SIG-M5 treated with dmso at 0.1 percent for 504 hours (cell line): Measurements from ENCODE around the gene NXNL1.
A peak's percentile ranks its signal among the peaks of the same experiment; 100 is the strongest.
"Not testable (repeated sequence)": the region's sequence is repeated elsewhere in the genome, so short reads cannot be mapped to it uniquely, and the experiment has no call there.

Experiments used
- DNase-seq: peaks from one replicate; lab custom pipeline; 2025; ENCODE audit not compliant: unreplicated experiment; lab: John Stamatoyannopoulos, UW

The NXNL1 gene, protein sequence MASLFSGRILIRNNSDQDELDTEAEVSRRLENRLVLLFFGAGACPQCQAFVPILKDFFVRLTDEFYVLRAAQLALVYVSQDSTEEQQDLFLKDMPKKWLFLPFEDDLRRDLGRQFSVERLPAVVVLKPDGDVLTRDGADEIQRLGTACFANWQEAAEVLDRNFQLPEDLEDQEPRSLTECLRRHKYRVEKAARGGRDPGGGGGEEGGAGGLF

DNA sequence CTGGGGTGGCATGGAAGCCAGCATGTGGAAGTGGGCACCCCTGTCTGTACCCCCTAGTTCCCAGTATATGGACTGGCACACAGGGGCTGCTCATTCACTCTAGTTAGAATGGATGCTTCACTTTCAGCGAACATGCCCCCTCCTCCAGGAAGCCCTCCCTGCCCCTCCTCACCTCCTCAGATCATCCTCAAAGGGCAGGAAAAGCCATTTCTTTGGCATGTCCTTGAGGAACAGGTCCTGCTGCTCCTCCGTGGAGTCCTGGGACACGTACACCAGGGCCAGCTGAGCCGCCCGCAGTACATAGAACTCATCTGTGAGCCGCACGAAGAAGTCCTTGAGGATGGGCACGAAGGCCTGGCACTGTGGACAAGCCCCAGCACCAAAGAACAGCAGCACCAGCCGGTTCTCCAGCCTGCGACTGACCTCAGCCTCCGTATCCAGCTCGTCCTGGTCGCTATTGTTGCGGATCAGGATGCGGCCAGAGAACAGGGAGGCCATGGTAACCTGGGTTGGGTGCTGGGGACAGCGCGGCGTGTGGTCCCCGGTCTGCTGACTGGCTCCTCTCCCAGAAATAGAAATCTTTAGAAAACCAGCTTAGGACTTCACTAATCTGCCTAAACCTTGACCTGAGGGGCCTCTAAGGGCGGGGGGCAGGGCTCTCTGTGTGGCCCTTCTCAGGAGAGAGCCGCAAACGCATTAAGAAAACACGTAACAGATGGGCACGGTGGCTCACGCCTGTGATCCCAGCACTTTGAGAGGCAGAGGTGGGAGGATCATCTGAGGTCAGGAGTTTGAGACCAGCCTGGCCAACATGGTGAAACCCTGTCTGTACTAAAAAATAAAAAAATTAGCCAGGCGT lies at the start of gene NXNL1:
Gene NXNL1 (minus strand): TSS at position 555 of the 859 bp plus-strand sequence. CDS start 57 bp downstream, at position 498.
- no peak for DNase-seq

DNA sequence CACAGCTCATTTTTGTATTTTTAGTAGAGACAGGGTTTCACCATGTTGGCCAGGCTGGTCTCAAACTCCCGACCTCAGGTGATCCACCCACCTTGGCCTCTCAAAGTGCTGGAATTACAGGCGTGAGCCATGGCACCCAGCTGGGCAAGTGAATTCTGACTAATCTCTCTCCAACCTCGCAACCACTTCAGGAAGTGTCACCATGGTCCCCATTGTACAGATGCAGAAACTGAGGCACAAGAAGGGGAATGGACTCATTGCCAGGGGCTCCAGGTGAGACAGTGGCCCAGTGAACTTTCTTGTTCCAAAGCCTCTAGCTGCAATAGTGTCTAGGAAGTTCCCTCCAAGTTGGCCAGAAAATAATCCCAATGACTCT lies 47.8 kb upstream of the NXNL1 start:
- not testable (repeated sequence) for DNase-seq

- no peak for DNase-seq
Observed at GRCh38 chr19:17506745-17507144, 46.0 kb upstream of the NXNL1 start.

GRCh38 chr19:17505223-17505622 lies 44.5 kb upstream of the NXNL1 start:
- DNase-seq: no peak

GRCh38 chr19:17504456-17504855 lies 43.7 kb upstream of the NXNL1 start:
- DNase-seq: no peak

- no peak for DNase-seq
Observed at GRCh38 chr19:17504030-17504429, 43.3 kb upstream of the NXNL1 start.

DNA sequence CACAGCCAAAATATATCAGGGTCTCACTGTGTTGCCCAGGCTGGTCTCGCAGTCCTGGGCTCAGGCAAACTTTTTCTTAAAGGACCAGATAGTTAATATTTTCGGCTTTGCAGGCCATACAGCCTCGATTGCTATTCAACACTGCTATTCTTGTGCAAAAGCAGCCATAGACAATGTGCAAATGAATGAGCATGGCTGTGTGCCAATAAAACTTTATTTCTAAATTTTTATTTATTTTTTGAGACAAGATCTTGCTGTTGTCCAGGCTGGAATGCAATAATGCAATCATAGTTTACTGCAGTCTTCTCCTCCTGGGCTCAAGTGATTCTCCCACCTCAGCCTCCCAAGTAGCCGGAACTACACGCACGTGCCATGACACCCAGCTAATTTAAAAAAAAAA lies 42.5 kb upstream of the NXNL1 start:
- DNase-seq: no peak

DNA sequence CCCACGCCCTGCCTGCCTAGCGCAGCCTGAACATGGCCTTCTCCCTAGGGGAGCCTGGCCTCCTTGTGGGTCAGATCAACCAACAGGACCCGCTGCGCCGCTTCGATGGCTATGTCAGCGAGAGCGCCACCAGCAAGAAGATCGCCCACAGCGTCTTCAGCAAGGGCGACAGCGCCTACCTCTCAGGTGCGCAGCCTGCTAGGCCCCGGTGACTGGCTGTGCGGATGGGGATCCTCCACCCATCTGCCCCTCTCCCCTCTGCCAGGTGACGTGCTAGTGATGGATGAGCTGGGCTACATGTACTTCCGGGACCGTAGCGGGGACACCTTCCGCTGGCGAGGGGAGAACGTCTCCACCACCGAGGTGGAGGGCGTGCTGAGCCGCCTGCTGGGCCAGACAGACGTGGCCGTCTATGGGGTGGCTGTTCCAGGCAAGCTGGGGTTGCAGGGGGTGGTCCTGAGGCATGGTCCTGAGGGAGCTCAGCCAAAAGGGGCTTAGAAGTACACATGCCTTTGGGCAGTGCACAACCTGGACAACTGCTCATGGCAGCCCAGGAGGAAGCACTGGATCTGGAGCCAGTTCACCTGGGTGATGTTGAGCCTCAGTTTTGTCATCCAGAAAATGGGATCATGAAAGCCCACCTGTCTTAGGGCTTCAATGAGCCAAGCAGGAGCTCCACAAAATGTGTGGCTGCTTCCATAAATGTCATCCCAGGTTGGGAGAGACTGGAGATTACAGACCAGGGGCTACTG lies 39.9 kb upstream of the NXNL1 start:
- no peak for DNase-seq

- DNase-seq: peak; percentile 76
Observed at GRCh38 chr19:17499648-17500446, 39.1 kb upstream of the NXNL1 start.

DNA sequence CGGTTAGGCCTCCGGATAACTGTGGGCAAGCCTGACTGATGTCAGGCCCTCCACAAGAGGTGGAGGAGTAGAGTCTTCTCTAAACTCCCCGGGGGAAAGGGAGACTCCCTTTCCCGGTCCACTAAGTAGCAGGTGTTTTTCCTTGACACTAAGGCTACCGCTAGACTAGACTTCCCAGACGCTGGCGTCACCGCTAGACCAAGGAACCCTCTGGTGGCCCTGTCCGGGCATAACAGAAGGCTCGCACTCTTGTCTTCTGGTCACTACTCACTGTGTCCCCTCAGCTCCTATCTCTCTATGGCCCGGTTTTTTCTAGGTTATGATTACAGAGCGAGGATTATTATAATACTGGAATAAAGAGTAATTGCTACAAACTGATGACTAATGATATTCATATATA lies 38.3 kb upstream of the NXNL1 start:
- not testable (repeated sequence) for DNase-seq

DNA sequence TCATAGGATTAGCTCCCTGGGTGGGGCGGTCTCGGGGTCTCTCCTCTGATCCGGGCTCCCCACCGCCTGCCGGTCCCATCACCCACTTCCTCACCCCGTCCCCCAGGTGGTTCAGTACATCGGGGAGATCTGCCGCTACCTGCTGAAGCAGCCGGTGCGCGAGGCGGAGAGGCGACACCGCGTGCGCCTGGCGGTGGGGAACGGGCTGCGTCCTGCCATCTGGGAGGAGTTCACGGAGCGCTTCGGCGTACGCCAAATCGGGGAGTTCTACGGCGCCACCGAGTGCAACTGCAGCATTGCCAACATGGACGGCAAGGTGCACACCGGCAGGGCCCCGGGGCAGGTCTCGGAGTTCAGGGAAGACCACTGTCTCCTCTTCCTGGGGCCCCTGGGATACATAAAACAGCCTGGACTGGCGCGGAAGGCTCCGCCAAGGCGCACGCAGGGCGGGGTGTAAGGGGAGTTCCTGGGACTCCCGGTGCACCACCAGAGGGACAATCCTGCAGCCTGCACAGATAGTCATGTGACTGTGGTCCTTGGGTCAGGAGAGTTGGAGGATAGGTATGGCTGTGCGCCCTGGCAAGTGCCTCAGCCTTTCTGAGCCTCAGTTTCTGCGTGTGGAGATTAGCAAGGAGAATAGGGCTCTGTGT lies 36.5 kb upstream of the NXNL1 start:
- no peak for DNase-seq

- peak; percentile 70 for DNase-seq
Observed at GRCh38 chr19:17496337-17496997, 35.7 kb upstream of the NXNL1 start.

- no peak for DNase-seq
Observed at GRCh38 chr19:17495639-17496296, 35.0 kb upstream of the NXNL1 start.

GRCh38 chr19:17491287-17491686 lies 30.6 kb upstream of the NXNL1 start:
- DNase-seq: no peak

DNA sequence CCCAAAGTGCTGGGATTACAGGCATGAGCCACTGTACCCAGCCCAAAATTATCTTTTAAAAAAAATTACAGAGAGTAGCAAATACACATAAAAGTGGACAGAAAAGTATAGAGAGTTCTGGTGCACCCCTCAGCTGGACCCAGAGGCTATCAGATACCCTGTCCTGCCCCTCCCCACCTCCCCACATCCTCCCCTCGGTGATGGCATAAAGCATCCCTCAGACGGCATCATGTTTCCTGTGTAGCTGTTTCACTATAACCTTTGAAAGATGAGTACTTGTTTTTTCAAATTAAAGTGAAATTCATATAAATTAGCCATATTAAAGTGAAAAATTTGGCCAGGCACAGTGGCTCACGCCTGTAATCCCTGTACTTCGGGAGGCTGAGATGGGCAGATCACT lies 29.7 kb upstream of the NXNL1 start:
- DNase-seq: no peak

- DNase-seq: no peak
Observed at GRCh38 chr19:17489392-17490030, 28.8 kb upstream of the NXNL1 start.

DNA sequence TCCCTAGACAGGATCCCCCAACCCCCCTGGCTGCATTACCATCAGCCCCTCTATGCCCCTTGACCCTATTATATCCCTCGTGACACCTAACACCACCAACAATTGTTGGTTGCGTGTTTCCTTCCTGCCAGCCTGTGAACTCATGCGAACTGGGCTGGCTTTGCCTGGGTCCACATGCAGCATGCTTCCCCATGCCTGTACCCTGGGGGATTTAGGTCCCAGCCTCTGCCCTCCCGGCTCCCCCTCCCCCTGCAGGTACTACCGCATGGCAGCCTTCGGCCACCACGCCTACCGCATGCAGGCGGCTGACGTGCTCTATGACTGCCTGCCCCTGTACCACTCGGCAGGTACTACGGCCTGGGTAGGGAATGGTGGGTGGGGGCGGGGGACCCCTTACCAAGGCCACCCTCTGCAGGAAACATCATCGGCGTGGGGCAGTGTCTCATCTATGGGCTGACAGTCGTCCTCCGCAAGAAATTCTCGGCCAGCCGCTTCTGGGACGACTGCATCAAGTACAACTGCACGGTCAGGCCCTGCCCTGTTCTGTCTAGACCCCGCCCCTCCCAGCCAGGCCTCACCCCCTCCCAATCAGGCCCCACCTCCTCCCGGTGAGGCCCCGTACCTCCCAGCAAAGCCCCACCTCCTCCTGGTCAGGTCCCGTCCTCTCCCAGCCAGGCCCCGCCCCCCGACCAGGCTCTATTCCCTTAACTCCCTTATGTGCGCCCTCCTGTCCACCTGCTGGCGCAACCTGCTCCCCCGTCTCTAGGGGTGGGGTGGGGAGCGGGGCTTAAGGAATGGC lies 28.1 kb upstream of the NXNL1 start:
- DNase-seq: peak; percentile 62
